Neural progenitor cell (in vitro differentiated cells): ENCODE data around the gene DNPH1. TPM values are rescaled to one million over a fixed set of nuclear protein-coding genes. Genes with fewer than 3 reads are reported as not detected.

Experiments used
- DNase-seq: peaks from one replicate; pipeline ENCODE4 v3.0.0-alpha.2; 2016; ENCODE audit warnings: low spot score
- H2AFZ ChIP-seq: fragments of 200-600 bp; sonication (generic); replicated peaks from 2 replicates; pipeline ENCODE4 v1.6.1; 2016; ENCODE audit warnings: antibody characterized with exemption
- H3F3A ChIP-seq: fragments of 200-600 bp; sonication (generic); 2 replicates; pipeline ENCODE4 v1.6.1; 2016; ENCODE audit warnings: antibody characterized with exemption, low read depth
- H3K27ac ChIP-seq: fragments of 200-600 bp; sonication (generic); 2 replicates; pipeline ENCODE4 v1.5.1; 2016; ENCODE audit warnings: mild to moderate bottlenecking
- H3K27me3 ChIP-seq: fragments of 200-600 bp; sonication (generic); 2 replicates; pipeline ENCODE4 v1.6.1; 2016; ENCODE audit warnings: mild to moderate bottlenecking, moderate library complexity
- H3K36me3 ChIP-seq: fragments of 200-600 bp; sonication (generic); 2 replicates; pipeline ENCODE4 v1.5.1; 2016
- H3K4me1 ChIP-seq: fragments of 200-600 bp; sonication (generic); 2 replicates; pipeline ENCODE4 v1.6.1; 2016; ENCODE audit warnings: mixed run types
- H3K4me2 ChIP-seq: fragments of 200-600 bp; sonication (generic); 2 replicates; pipeline ENCODE4 v1.6.1; 2016
- H3K4me3 ChIP-seq: fragments of 200-600 bp; sonication (generic); 2 replicates; pipeline ENCODE4 v1.5.1; 2016
- H3K79me2 ChIP-seq: fragments of 200-600 bp; sonication (generic); 2 replicates; pipeline ENCODE4 v1.6.1; 2016; ENCODE audit warnings: low read depth
- H3K9ac ChIP-seq: fragments of 200-600 bp; sonication (generic); 2 replicates; pipeline ENCODE4 v1.6.1; 2016
- H3K9me3 ChIP-seq: fragments of 200-600 bp; sonication (generic); 2 replicates; pipeline ENCODE4 v1.5.1; 2016; ENCODE audit warnings: low read depth
- H4K20me1 ChIP-seq: fragments of 200-600 bp; sonication (generic); 2 replicates; pipeline ENCODE4 v1.6.1; 2016; ENCODE audit warnings: low read depth
- H3K27ac Mint-ChIP-seq: 3 replicates; pipeline ENCODE4 v1.8.0; 2021; ENCODE audit warnings: mixed read lengths
- H3K27me3 Mint-ChIP-seq: 2 replicates; pipeline ENCODE4 v1.8.0; 2022; ENCODE audit warnings: low read depth, mild to moderate bottlenecking, inconsistent platforms, moderate library complexity, mixed read lengths; ENCODE audit not compliant: insufficient read depth
- H3K36me3 Mint-ChIP-seq: 3 replicates; pipeline ENCODE4 v1.8.0; 2021; ENCODE audit warnings: mixed read lengths
- H3K4me1 Mint-ChIP-seq: 3 replicates; pipeline ENCODE4 v1.8.0; 2021; ENCODE audit warnings: mixed read lengths
- H3K4me3 Mint-ChIP-seq: 3 replicates; pipeline ENCODE4 v1.8.0; 2021; ENCODE audit warnings: mild to moderate bottlenecking, moderate library complexity, mixed read lengths
- H3K9me3 Mint-ChIP-seq: 3 replicates; pipeline ENCODE4 v1.8.0; 2020; ENCODE audit warnings: mixed read lengths
- EZH2 ChIP-seq: fragments of 200-600 bp; sonication (generic); IDR thresholded peaks from 2 replicates; pipeline ENCODE4 v1.6.1; 2017; ENCODE audit warnings: antibody characterized with exemption, mild to moderate bottlenecking, moderate library complexity
- EZH2phosphoT487 ChIP-seq: fragments of 200-600 bp; sonication (generic); IDR thresholded peaks from 2 replicates; pipeline ENCODE4 v1.6.1; 2017; ENCODE audit warnings: antibody characterized with exemption
- total RNA-seq: library from RNA; depleted of rRNA; stranded (reverse); fragments of >200 nt; gene quantifications from 2 replicates; pipeline ENCODE4 v1.2.3, GENCODE V29; 2015; ENCODE audit warnings: low replicate concordance
- TF ChIP-seq, protein P1 (sequence below): fragments of 200-600 bp; sonication (generic); IDR thresholded peaks from 2 replicates; pipeline ENCODE4 v1.5.1; 2017; ENCODE audit warnings: antibody characterized with exemption, mild to moderate bottlenecking

DNPH1 gene
- total RNA-seq, 1 donor from 2014 or later, result 25.2 TPM

DNA sequence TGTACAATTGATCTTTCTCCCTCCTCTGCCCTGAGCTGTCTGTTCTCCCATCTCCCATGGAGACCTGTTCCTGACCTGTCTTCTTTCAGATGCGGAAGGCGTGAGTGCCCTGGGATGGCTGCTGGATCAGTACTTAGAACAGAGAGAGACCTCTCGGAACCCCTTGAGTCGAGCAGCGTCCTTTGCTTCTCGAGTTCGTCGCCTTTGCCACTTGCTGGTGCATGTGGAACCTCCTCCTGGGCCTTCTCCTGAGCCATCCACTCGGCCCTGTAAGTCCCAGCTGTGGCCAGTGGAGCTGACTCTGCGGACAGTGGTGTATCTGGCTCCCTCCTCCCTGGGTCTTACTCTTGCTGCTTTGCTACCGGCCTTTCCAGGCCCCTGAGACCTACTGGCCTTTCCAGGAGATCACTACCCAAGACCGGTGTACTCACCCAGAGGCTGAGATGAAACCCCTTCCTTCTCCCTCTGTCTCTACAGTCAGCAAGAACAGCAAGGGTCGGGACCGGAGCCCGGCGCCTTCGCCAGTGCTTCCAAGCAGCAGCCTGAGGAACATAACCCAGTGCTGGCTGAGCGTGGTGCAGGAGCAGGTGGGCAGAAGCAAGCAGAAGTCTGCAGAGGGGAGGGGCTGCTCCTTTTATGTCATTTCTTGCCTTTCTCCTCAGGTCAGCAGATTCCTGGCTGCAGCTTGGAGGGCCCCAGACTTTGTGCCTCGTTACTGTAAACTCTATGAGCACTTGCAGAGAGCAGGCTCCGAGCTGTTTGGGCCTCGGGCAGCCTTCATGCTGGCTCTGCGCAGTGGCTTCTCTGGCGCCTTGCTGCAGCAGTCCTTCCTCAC is 24.8 kb downstream of the DNPH1 start:
- no peak overlapping the region for H3K4me3 Mint-ChIP-seq
- Histone ChIP-seq H3K27ac (no peak overlapping the region), H3F3A (no peaks in the 10 kb centered on the region), H3K4me1 (no peaks in the 10 kb centered on the region), H3K4me2 (no peak overlapping the region), H3K79me2 (no peaks in the 10 kb centered on the region), H3K9me3 (no peaks in the 10 kb centered on the region), H3K4me3 (no peak overlapping the region), H4K20me1 (no peaks in the 10 kb centered on the region), H2AFZ (no peak overlapping the region), H3K36me3 (no peaks in the 10 kb centered on the region), H3K9ac (peak overlapping the region; percentile 13), H3K27me3 (no peaks in the 10 kb centered on the region)
- TF ChIP-seq EZH2, result no peak
- peak overlapping the region; percentile 45 for H3K27ac Mint-ChIP-seq
- H3K36me3 Mint-ChIP-seq, result peaks cover 6% of the 10 kb centered on the region
- DNase-seq, result no peak
- no peaks in the 10 kb centered on the region for H3K4me1 Mint-ChIP-seq
- H3K9me3 Mint-ChIP-seq, result no peaks in the 10 kb centered on the region
- H3K27me3 Mint-ChIP-seq, result peaks cover 6% of the 10 kb centered on the region

GRCh38 chr6:43203718-43204095 is 25.6 kb downstream of the DNPH1 start:
- TF ChIP-seq EZH2 (no peak), EZH2phosphoT487 (no peak)
- TF ChIP-seq, protein P1, sequence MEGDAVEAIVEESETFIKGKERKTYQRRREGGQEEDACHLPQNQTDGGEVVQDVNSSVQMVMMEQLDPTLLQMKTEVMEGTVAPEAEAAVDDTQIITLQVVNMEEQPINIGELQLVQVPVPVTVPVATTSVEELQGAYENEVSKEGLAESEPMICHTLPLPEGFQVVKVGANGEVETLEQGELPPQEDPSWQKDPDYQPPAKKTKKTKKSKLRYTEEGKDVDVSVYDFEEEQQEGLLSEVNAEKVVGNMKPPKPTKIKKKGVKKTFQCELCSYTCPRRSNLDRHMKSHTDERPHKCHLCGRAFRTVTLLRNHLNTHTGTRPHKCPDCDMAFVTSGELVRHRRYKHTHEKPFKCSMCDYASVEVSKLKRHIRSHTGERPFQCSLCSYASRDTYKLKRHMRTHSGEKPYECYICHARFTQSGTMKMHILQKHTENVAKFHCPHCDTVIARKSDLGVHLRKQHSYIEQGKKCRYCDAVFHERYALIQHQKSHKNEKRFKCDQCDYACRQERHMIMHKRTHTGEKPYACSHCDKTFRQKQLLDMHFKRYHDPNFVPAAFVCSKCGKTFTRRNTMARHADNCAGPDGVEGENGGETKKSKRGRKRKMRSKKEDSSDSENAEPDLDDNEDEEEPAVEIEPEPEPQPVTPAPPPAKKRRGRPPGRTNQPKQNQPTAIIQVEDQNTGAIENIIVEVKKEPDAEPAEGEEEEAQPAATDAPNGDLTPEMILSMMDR, result no peak
- no peaks in the 10 kb centered on the region for H4K20me1 ChIP-seq
- Mint-ChIP-seq H3K27me3 (peaks cover 6% of the 10 kb centered on the region), H3K9me3 (no peaks in the 10 kb centered on the region), H3K36me3 (peaks cover 6% of the 10 kb centered on the region), H3K27ac (peak overlapping the region; percentile 32), H3K4me1 (no peaks in the 10 kb centered on the region), H3K4me3 (no peak overlapping the region)
- no peaks in the 10 kb centered on the region for H3F3A ChIP-seq
- H3K79me2 ChIP-seq, result no peaks in the 10 kb centered on the region
- H3K27ac ChIP-seq, result no peak overlapping the region
- H3K9me3 ChIP-seq, result no peaks in the 10 kb centered on the region
- no peak overlapping the region for H3K4me3 ChIP-seq
- H2AFZ ChIP-seq, result no peak overlapping the region
- H3K36me3 ChIP-seq, result no peaks in the 10 kb centered on the region
- DNase-seq, result no peak
- H3K9ac ChIP-seq, result no peak overlapping the region
- H3K4me1 ChIP-seq, result no peaks in the 10 kb centered on the region
- no peaks in the 10 kb centered on the region for H3K27me3 ChIP-seq
- H3K4me2 ChIP-seq, result no peak overlapping the region

DNA sequence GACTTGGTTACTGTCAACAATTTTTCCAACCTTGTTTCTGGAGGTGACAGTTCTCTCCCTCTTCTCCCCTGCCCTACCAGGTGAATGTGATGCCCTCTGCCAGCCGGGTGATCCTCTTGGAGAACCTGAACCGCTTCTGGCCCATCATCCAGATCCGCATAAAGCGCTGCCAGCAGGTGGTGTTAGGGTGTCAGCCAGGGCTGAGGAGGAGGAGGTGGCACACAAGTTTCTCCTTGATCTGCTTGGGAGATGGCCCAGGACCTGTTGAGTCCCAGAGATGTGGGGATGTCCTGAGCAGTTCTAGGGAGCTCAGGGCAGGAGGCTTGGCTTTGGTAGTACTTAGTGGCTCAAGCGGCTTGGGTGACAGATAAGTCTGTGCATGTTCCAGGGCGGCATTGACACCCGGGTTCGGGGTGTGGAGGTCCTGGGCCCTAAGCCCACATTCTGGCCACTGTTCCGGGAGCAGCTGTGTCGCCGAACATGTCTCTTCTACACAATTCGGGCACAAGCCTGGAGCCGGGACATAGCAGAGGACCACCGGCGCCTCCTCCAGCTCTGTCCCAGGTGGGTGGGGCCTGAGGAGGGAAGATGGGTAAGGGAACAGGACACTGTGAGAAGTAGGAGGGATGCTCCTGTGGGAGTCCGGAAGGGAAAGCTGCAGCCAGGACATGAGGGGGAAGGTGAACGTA is 26.1 kb downstream of the DNPH1 start:
- Histone ChIP-seq H3K4me3 (no peak overlapping the region), H3K4me2 (no peak overlapping the region), H3K36me3 (no peaks in the 10 kb centered on the region), H4K20me1 (no peaks in the 10 kb centered on the region), H3F3A (no peaks in the 10 kb centered on the region), H3K9me3 (no peaks in the 10 kb centered on the region), H3K27me3 (no peaks in the 10 kb centered on the region), H3K79me2 (no peaks in the 10 kb centered on the region), H3K27ac (no peak overlapping the region), H2AFZ (no peak overlapping the region), H3K9ac (no peak overlapping the region), H3K4me1 (no peaks in the 10 kb centered on the region)
- H3K9me3 Mint-ChIP-seq, result no peaks in the 10 kb centered on the region
- no peak for DNase-seq
- no peaks in the 10 kb centered on the region for H3K4me1 Mint-ChIP-seq
- peaks cover 6% of the 10 kb centered on the region for H3K27me3 Mint-ChIP-seq
- peak overlapping the region; percentile 11 for H3K4me3 Mint-ChIP-seq
- H3K27ac Mint-ChIP-seq, result no peak overlapping the region
- H3K36me3 Mint-ChIP-seq, result peaks cover 6% of the 10 kb centered on the region
- no peak for TF ChIP-seq EZH2phosphoT487

DNA sequence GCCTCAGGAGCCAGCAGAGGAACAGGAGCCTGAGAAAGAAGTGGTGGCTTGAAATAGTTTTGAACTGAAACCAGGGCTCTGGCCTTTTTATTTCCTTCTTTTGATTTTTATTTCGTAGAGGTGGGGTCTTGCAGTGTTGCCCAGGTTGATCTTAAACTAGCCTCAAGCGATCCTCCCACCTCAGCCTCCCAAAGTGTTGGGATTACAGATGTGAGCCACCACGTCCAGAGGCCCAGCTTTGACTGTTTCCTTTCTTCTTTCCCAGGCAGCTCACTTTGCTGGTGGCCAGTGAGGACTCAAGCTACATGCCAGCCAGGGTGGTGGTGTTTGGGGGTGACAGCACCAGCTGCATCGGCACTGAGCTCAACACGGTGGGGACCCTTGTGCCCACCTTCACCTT is 26.8 kb downstream of the DNPH1 start:
- Mint-ChIP-seq H3K36me3 (peaks cover 8% of the 10 kb centered on the region), H3K27ac (no peak overlapping the region), H3K4me1 (no peaks in the 10 kb centered on the region), H3K4me3 (no peak overlapping the region), H3K27me3 (peaks cover 6% of the 10 kb centered on the region), H3K9me3 (no peaks in the 10 kb centered on the region)
- Histone ChIP-seq H3K4me3 (no peak overlapping the region), H4K20me1 (no peaks in the 10 kb centered on the region), H3K4me2 (no peak overlapping the region), H3K79me2 (no peaks in the 10 kb centered on the region), H3K9ac (no peak overlapping the region), H3K9me3 (no peaks in the 10 kb centered on the region), H3K36me3 (no peaks in the 10 kb centered on the region), H3K27ac (no peak overlapping the region), H3K4me1 (no peaks in the 10 kb centered on the region), H3K27me3 (no peaks in the 10 kb centered on the region), H2AFZ (no peak overlapping the region), H3F3A (no peaks in the 10 kb centered on the region)
- no peak for TF ChIP-seq EZH2phosphoT487
- TF ChIP-seq, protein P1, result no peak
- no peak for DNase-seq
